Activated CD8-positive, alpha-beta memory T cell treated with anti-CD3 and anti-CD28 coated beads, Interleukin-2, amount 50 U/mL, for 1 hour (primary cell): ENCODE results near the gene ANXA5.
"Not testable (repeated sequence)": the region's sequence is repeated elsewhere in the genome, so short reads cannot be mapped to it uniquely, and the experiment has no call there.

ENCODE experiments used
- DNase-seq: peaks from one replicate; pipeline ENCODE4 v3.0.0-alpha.2; 2020; ENCODE audit errors: extremely low read depth

ANXA5 gene

DNA sequence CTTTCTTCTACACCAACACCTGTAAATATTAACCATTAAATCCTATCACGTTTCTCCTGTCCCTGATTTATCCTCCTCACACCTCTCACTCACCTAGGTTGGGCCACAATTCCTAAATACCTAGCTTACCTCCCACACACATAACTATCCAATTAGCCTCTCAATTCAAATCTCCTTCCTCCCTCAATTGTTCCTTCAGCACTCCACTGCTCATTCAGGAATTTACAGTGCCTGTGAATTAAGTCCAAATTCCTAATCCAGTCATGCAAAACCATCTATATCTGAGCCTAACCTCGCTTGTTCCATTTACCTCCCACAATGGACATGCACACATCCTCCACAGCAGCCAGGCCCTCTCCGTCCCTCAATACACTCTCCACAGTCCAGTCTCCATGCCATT lies 17.5 kb downstream of the ANXA5 start:
- no peak for DNase-seq

DNA sequence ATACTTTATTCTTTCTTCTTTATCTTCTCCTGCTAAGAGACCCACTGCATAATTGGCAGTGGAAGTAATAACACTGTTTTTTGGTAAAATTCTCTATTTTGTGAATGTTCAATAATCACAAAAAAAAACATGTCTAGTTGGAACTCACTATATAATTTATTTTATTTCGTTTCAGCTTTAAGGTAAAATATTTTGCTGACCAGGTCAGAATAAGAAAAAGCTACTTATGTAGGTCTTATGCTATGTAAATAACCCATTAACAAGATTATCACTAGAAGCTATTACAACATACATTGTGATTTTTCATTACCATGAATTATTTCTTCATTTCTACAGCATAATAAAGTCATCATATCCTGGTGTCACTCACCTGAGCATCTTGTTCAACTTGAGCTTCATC lies 19.3 kb downstream of the ANXA5 start:
- DNase-seq, result no peak

DNA sequence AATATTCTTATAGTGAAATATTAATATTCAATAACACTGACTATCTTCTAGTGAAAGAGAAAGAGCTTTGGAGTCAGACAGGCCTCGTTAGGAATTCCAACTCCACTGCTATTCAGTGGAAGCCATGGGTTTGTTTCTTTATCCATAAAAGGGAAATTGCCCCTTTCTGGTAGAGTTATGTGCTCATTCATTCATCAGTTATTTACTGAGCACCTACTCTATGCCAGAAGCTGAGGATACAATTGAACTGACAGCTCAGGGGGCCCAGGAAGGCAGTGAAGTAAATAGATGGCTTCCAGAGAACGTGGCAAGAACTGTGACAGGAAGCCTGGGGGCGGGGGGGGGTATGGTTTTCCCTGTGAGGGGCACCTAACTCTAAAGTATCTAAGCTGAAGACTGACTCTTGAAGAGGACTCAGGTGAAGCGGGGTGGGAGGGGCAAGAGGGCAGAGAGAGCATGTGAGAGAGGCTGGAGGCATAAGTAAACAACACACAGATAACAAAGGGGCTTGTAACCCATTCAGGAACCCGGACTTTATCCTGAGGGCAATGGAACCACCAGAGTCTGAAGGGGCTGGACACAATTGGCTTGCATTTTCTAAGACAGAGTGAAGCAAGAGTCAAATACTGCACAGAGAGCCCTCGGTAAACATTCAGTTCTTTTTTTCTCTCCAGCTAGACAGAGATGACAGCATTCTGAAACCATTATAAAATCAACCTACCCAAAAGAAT lies 20.3 kb downstream of the ANXA5 start:
- no peak for DNase-seq

DNA sequence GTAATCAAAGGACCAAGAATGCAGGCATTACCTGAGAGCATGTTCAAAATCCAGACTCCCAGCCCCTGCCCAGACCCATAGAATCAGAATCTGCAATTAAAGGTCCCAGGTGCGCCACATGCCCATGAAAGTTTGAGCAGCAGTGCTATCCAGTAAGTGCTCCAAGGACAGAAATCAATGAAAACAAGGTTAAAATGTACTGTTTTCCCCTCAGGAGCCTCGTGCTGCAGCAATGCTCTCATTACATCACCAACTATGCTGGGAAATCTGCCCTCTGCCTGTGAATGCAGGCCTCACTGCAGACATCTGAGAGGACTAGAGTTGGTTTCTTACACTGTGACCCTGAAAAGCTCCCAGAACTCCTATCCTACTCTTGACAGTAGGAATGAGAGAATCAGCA lies 21.1 kb downstream of the ANXA5 start:
- DNase-seq, result no peak

DNA sequence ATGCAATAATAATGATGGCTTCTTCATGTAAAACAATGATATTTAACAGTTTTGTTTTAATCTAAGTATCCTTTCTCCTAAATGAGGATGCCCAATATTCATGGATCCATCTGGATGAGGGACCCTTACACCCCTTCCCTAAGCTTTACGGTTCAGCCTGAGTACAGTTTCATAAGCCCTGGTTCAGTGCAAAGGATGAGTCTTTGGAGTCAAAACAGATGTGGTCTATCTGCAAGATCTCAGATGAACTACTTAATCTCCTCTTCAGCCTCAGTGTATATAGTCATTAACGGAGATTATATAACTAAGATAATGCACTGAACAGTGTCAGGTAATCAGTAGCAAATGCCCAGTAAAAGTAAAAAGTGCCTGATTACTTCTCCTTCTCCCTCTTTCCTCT lies 22.1 kb downstream of the ANXA5 start:
- DNase-seq, result no peak

DNA sequence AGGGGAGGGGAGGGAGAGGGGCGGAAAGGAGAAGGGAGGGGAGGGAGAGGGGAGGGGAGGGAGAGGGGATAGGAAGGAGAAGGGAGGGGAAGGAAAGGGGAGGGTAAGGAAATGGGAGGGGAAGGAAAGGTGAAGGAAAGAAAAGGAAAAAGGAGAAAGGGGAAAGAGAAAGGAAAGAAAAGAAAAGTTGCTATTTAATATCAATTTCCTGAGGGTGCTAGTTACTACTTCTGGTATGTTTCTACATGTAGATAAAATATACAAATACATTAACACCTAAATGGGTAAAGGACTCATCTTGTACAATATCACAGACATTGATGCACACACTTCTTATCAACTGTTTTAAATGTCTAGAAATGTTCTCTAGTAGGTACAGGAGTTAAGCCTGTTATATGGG lies 22.6 kb downstream of the ANXA5 start:
- no peak for DNase-seq

DNA sequence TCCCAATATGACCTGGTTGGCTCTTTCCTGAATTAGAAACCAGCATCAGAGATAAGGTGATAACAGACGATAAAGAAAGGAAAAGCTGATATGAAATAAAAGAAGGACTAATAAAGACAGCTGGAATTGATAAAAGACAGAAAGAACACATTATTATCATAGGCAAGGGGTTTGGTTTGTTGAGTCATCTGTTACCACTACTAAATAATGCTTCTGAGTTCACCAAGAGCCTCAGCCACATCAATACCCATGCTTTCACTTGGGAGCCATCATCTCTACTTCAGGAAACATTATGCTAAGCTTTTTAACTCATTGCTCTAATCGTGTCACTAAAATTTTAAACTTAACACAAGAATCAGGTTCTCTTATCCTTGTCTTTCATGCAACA lies 27.6 kb downstream of the ANXA5 start:
- DNase-seq, result no peak

DNA sequence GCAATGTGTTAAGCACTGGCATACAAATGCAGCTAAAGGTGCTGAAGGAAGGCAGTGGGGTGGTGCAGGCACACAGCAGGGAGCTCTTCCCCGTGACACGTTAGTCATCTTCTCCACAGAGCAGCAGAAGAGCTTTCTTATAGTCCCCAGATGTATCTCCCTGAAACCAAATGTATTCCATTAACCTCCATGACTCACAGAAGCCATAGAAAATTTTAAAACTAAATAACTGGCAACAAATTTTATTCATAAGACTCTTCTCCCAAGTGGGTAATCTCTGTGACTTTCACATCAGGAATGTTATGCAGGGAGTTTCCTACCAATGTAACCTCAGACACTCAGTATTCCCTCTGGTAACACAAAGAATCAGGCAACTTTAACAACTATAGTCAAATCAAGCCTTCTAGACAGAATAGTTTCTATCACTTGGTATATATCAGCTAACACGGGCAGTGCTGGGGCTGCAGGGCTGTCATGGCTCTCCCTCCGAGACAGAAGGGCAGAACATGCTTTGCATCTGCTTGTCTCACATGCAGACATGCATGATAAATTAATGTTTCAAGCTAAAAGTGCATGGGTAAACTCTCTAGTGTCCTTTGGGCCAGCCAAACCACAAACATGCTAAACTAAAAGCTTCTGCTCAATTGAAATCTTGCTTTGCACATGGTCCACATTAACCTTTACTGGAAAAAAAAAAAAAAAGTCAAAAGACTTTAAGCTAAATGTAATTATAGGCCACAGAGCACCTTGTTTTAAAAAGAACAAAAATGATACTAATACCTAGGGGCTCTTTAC lies 28.2 kb downstream of the ANXA5 start:
- DNase-seq, result no peak

DNA sequence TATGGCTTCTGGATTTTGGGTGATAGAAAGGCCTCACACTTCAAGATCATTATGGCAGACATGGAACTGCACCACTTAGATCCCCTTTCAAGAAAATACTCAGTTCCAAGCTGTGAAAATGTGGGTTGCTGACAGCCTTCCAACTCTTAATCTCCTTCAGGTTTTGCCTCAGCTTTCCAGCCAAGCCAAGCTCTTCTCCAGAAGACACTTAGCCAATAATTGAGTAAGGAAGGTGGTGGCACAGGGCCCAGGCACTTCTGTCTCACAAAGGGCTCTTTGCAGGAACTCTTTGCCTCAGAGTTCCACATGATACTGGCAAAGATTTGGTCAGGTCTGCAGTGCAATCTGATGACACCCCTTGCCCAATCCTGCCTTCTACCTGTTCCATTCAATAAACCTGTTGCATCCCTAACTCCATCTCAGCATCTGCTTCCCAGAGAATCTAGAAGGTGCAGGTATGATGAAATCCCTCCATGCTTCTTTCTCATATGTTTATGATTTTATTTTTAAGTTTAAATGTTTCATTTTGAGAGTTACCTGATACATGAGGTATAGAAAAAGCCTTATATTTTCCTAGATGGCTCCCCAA lies 30.6 kb downstream of the ANXA5 start:
- DNase-seq, result no peak

DNA sequence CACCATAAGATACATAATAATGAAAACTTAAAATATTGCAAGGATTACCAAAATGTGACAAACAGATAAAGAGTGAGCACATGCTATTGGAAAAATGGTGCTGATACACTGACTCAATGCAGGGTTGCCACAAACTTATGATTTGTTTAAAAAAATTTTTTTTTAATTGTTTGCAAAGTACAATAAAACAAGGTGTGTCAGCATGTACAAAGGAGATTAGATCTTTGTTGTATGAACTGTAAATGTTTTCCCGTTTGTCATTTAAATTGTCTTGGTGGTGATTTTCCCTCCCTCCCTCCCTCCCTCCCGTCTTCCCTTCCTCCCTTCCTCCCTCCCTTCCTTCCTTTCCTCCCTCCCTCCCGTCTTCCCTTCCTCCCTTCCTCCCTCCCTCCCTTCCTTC lies 31.4 kb downstream of the ANXA5 start:
- no peak for DNase-seq

DNA sequence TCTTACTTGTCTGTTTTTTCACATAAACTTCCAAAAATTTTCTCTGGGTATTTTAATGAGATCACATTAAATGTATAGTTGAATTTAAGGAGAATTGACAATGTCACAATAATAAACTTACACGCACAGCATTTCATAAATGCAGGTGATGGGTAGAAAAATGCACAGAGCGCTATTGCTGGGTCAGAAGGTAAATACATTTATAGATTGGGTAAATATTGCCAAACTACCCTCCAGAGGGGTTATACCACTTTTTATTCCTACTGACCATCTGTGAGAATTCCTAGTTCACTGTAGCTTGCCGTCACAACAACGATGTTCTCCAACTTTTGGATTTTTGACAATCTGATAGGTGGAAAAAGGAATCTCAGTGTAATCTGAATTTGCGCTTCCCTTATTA lies 34.6 kb downstream of the ANXA5 start:
- DNase-seq, result no peak

DNA sequence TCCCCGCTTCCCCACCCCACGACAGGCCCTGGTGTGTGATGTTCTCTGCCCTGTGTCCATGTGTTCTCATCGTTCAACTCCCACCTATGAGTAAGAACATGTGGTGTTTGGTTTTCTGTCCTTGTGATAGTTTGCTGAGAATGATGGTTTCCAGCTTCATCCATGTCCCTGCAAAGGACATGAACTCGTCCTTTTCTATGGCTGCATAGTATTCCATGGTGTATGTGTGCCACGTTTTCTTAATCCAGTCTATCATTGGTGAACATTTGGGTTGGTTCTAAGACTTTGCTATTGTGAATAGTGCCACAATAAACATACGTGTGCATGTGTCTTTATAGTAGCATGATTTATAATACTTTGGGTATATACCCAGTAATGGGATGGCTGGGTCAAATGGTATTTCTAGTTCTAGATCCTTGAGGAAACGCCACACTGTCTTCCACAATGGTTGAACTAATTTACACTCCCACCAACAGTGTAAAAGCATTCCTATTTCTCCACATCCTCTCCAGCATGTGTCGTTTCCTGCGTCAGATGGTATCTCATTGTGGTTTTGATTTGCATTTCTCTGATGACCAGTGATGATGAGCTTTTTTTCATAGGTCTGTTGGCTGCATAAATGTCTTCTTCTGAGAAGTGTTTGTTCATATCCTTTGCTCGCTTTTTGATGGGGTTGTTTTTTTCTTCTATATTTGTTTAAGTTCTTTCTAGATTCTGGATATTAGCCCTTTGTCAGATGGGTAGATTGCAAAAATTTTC lies 36.4 kb downstream of the ANXA5 start:
- DNase-seq, result not testable (repeated sequence)

DNA sequence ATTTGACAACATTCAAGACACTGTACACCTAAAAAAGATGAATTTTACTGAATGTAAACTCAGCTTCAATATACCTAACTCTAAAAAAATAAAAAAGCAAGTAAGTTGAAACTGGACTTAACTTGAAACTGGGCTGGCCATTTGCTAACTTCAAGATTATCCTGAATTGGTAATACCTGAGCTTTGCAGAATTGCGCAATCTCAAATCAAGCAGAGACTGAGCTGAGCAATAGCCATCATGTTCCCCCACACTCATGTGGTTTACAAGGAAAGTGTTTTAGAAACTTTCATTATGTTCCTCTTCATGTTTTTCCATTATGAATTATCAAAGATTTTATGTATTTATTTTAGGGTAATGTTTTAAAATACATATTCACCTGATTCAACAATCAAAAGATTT lies 38.7 kb downstream of the ANXA5 start:
- DNase-seq, result no peak

DNA sequence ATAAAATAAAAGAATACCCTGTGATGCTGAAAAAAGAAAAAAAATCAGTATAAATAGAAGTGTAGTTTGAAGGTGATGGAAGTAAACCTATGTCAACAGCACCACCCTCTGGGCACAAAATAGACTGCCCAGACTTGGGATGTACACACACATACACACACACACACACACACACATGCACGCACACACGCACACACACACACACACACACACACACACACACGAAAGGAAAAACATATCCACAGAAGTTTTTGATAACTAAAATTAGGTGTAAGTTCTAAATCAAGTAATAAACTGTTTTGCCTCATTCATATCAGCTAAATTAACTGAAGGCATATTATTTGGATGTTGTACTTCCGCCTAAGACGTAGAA lies 40.5 kb downstream of the ANXA5 start:
- DNase-seq, result no peak

DNA sequence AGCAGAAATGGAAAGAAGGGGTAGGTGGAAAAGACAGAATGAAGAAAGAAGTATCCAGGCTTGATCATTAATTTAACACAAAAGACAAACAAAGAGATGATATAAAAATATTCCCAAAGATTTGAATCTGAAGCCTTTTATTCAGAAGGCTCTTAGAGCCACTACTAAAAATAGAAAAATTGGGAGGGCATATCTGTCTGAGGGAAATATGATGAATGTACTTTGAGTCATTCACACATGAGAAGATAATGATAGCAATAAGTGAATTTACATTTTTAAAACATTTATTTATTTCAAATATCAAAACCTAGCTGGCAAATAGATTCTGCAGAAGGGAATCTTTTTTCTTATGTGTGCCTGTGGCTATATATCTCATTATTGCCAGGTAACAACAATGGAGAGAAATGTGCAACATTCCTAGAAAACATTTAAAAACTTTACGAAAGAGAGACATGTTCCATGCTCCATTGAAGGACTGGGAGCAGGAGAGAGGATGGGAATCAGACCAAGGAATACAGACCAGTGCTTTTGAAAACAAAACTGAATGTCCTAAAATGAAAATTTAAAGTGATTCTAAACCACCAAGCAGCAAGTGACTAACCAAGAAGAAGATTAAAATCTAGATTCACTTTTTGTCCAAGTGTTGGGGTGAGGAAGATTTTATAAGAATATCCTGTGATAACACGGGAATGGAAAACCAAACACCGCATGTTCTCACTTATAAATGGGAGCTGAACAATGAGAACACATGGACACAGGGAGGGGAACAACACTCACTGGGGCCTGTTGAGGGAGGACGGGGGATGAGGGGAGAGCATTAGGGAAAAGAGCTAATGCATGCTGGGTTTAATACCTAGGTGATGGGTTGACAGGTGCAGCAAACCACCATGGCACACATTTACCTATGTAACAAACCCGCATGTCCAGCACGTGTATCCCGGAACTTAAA lies 41.2 kb downstream of the ANXA5 start:
- no peak for DNase-seq

DNA sequence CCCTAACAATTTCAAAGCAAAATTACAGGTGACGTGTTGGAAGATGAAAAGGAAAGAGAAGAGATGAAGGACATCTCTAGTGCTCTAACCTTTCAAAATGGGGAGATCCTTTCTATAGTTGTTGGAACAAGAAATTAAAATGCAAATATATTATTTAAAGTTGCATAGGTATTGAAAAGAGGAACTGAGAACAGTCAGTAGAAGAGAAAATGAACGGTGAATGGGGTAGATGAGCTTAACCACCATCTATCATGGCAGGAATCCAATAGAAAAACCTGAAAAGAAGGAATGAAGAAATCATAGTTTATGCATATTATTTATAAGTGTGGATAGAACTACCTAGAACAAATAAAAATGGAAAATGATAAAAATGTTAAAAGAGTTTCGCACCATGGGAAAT lies 42.0 kb downstream of the ANXA5 start:
- no peak for DNase-seq

DNA sequence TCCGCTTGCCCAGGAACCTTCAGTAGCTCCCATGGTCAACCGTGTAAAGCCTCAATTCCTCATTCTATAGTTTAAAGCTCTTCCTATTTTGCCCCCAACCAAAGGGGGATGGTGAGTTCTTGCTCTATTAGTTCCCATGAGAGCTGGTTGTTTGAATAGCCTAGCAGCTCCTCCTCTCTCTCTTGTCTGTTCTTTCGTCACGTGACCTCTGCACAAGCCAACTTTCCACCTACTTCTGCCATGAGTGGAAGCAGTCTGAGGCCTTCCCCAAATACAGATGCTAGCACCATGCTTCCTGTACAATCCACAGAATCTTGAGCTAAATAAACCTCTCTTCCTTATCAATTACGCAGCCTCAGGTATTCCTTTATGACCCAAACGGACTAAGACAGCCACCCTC lies 42.8 kb downstream of the ANXA5 start:
- no peak for DNase-seq

DNA sequence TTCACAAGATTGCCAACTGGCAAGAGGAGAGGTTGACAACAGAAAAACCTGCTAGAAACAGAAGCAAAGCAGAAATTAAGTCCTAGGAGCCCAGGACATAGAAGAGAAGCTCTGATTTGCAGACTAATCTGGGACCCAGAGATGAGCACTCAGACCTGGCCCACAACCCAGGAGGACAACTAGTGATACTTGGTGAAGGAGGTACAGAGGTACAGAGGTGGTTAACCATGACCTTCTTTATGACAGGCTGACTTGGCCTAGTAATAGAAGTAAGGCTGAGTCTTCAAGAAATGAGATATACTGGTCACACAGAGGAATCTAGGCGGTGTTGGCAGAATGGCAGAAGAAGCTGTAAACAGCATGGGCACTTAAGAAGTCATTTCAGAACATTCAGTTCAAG lies 43.6 kb downstream of the ANXA5 start:
- DNase-seq, result no peak

DNA sequence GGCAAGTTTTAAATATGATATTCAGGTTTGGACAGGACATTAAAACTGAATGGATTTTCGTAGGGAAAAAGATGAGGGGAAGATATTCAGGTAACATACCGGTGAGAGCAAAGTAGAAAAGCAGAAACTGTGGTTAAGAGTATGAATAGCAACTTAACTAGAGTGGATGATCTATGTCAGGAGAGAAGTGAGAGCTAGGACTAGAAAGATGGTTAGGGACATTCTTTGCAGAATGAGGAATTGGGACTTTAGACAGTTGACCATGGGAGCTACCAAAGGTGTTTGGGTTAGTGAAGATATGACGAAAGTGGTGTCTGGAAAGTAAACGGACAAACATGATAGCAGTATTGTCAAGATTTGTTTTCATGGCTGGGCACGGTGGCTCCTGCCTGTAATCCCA lies 45.2 kb downstream of the ANXA5 start:
- DNase-seq, result no peak

DNA sequence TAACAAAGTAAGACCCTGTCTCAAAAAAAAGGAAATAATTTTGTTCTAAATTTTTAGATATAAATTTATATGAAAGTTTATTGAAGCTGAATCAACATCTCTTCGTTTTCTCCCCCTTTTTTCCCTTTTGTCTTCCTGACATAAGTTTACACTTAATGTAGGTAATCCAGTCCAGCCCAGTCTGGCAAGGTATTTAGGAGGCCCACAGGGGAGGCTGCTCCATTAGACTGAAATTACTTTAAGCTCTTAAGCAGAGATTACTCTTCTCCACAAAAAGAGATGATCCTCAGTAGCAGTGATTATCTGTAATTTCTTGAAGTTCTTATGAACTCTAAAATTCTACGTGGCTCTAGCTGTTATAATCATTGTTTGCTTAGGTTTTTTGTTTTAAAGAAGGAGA lies 46.0 kb downstream of the ANXA5 start:
- no peak for DNase-seq

DNA sequence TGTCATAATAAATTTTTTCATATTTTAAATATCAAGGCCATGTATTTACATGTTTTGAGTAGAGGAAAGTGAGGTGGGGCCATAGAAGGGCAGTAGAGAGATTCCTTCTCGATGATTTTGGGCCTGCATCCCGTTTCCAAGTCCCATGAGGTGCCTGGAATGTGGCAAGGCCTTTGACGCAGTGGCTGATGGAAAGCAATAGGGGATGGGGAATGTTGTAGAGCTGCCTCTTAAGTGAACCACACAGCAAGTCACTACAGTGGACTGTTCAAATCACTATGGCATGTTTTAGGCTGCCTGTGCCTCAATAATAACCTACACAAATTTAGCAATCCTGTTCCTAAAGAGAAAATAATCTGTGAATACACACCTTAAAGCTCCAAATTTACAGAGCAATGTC lies 48.3 kb downstream of the ANXA5 start:
- DNase-seq, result no peak
